Urinary bladder (tissue), 4 donors: ENCODE measurements around the gene YAP1. TPM values are rescaled to one million over a fixed set of nuclear protein-coding genes. Genes with fewer than 3 reads are reported as not detected.

Source experiments
- DNase-seq: peaks from one replicate; pipeline ENCODE4 v3.0.0-alpha.2; 2015; ENCODE audit errors: extremely low spot score
- H3K27ac ChIP-seq: one replicate; pipeline ENCODE4 v1.5.1; 2013; ENCODE audit warnings: low read depth, mild to moderate bottlenecking, moderate library complexity
- H3K36me3 ChIP-seq: one replicate; pipeline ENCODE4 v1.6.1; 2013; ENCODE audit warnings: mild to moderate bottlenecking, moderate library complexity; ENCODE audit not compliant: insufficient read depth
- H3K4me1 ChIP-seq: one replicate; pipeline ENCODE4 v1.6.1; 2013; ENCODE audit warnings: mild to moderate bottlenecking, moderate library complexity; ENCODE audit not compliant: insufficient read depth
- H3K4me3 ChIP-seq: one replicate; pipeline ENCODE4 v1.5.1; 2013; ENCODE audit warnings: low read depth, low read length
- WGBS: extraction: QIAGEN DNeasy Blood & Tissue Kit; methylation state at CpG from one replicate; pipeline ENCODE4 v1.1.7; 2013; 5-methylcytosine and 5-hydroxymethylcytosine counted together
- polyA plus RNA-seq: library from polyadenylated mRNA; stranded (reverse); fragments of 200-250 nt; gene quantifications from one replicate; pipeline ENCODE4 v1.2.3, GENCODE V29; 2013
- total RNA-seq: library from RNA; depleted of rRNA; stranded (reverse); fragments of >200 nt; gene quantifications from one replicate; pipeline ENCODE4 v1.2.3, GENCODE V29; 2014
- donor health status: healthy with polysubstance abuse.
- donor health status: healthy.

Gene YAP1
- total RNA-seq (129 TPM), polyA plus RNA-seq (112 TPM)

DNA sequence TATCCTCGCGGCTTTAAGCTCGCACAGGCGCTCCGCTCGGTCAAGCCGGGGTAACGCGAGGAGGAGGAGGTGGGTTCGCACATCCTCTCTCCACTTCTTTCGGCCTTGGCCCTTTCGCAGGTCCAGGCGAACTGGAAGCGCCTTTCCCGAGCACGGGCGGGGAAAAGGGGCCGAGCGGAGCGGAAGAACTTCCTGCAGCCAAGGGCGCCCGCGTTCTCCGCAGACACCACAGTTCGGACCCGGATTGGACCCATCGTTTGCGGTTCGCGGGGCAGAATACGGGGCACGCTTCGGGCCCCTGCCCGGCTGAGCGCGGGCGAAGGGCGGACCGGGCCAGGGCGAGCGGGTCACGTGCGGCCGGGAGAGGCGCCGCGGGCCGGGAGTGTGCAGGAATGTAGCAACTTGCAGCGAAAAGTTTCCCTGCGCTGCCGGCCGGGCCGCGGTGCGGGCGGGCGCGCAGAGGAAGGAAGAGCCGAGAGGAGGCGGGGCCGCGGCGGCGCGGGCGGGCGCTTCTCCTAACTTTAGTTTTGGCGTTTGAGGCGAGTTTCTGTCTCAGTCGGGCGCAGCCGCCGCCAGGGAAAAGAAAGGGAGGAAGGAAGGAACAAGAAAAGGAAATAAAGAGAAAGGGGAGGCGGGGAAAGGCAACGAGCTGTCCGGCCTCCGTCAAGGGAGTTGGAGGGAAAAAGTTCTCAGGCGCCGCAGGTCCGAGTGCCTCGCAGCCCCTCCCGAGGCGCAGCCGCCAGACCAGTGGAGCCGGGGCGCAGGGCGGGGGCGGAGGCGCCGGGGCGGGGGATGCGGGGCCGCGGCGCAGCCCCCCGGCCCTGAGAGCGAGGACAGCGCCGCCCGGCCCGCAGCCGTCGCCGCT, at the start of gene YAP1:
Gene YAP1, plus strand, starts transcription at position 552 of the 865 bp plus-strand sequence. CDS start 402 bp downstream, outside the sequence.
- peak; percentile 74 for DNase-seq
- Histone ChIP-seq H3K4me1 (no peaks in the 10 kb centered on the region), H3K27ac (peak within 1 kb of the TSS; percentile 99), H3K4me3 (peak within 1 kb of the TSS; percentile 77), H3K36me3 (no peaks in the 10 kb centered on the region)
- WGBS: under 1% methylated on average over 104 of the region's 104 CpGs

DNA sequence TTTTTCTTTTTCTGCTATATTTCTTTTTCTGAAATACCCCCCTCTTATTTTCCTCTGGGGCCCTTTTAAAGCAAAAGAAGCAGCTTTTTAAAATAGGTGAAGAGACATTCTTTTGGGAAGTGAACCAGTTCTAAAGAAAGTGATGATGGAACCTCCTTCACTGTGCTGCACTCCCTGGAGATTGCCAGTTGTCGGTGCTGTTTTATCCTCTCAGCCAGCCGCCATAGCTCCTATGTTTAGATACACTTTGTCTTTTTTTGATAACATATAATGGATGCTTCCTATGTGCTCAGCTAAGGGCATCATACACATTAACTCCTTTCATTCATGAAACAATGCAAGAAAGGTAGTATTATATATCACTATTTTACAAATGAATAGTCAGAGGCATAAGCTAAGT, 49.0 kb upstream of the YAP1 start:
- H3K4me3 ChIP-seq: no peak overlapping the region
- no peak overlapping the region for H3K27ac ChIP-seq
- WGBS: 47% methylated on average over 2 of the region's 2 CpGs
- H3K36me3 ChIP-seq: no peaks in the 10 kb centered on the region
- H3K4me1 ChIP-seq: no peaks in the 10 kb centered on the region
- DNase-seq: no peak

DNA sequence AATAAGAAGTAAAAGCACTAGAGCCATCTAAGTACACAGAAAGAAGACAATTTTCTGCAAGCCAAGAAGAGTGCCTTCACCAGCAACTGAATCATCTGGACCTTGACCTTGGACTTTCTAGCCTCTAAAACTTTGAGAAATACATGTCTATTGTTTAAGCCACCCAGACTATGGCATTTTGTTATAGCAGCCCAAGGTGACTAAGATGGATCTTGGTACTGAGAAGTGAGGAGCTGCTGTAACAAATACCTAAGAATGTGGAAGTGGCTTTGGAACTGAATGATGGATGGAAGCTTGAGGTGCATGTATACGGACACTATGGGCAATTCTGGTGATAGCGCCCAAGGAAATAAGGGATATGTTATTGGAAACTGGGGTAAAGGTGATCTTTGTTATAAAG, 48.1 kb upstream of the YAP1 start:
- DNase-seq: no peak
- Histone ChIP-seq H3K4me1 (no peaks in the 10 kb centered on the region), H3K27ac (no peak overlapping the region), H3K4me3 (no peak overlapping the region), H3K36me3 (no peaks in the 10 kb centered on the region)
- WGBS: 96% methylated on average over 2 of the region's 2 CpGs

DNA sequence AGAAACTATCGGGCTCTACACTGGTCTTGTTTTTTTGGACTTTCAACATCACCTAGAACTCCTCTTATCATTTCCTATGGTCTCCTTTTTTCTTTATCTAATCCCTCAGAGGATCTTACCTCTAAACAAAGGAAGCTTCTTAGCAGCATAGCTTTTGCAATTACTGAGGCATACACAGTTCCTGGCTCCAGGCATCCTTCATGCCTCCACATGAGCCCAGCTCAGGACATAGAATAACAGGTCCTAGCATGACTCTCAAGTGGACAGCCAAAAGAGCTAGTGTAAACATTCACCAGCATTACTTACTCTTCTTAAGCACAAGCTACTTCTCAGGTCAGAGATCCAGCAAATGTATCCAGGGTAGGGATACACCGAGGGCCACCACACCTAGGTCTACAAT, 45.9 kb upstream of the YAP1 start:
- H3K4me1 ChIP-seq: no peaks in the 10 kb centered on the region
- H3K4me3 ChIP-seq: no peak overlapping the region
- 90% methylated on average over 2 of the region's 2 CpGs for WGBS
- H3K27ac ChIP-seq: no peak overlapping the region
- no peaks in the 10 kb centered on the region for H3K36me3 ChIP-seq
- no peak for DNase-seq

DNA sequence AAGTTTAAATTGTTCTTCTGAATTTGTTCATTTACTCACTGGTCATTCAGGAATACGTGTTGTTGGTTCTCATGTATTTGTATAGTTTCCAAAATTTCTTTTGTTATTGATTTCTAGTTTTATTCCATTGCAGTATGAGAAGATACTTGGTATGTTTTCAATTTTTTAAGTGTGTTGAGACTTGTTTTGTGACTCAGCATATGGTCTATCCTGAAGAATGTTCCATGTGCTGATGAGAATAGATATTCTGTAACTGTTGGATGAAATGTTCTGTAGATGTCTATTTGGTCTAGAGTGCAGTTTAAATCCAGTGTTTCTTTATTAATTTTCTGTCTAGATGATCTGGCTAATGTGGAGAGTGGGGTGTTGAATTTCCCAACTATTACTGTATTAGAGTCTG, 39.5 kb upstream of the YAP1 start:
- no peaks in the 10 kb centered on the region for H3K4me1 ChIP-seq
- WGBS: 0% methylated on average over 1 of the region's 1 CpG

DNA sequence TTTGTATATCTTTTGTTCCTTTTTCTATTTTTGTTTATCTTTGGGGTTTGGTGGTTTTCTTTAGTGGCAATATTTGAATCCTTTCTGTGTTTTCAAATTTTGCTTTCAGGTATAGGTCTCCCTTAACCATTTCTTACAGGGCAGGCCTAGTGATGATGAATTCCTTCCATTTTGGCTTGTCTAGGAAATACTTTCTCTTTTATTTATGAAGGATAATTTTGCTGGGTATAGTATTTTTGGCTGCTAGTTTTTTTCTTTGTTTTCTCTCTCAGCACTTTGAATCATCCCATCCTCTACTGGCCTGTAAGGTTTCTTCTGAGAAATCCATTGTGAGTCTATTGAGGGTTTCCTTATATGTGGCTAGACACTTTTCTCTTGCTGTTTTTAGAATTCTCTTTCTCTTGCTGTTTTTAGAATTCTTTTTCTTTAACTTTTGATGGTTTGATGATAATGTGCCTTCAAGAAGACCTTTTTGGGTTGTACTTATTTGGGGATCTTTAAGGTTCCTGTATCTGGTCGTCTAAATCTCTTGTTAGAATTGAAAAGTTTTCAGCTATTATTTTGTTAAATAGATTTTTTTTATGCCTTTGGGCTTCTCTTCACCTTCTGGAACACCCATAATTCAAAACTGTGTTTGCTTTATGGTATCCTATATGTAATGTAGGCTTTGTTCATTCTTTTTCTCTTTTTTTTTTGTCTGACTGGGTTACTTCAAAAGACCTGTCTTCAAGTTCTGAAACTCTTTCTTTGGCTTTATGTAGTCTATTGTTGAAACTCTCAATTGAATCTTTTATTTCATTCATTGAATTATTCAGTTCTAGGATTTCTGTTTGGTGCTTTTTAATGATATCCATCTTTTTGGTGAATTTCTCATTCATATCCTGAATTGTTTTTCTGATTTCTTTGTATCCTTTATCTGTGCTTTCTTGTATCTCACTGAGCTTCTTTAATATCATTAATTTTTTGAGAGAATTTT, 38.5 kb upstream of the YAP1 start:
- 80% methylated on average over 1 of the region's 1 CpG for WGBS
- DNase-seq: no peak

More for the DNA sequence above, 39.5 kb upstream of the YAP1 start:
- H3K36me3 ChIP-seq: no peaks in the 10 kb centered on the region
- H3K27ac ChIP-seq: no peak overlapping the region
- no peak for DNase-seq
- no peak overlapping the region for H3K4me3 ChIP-seq

DNA sequence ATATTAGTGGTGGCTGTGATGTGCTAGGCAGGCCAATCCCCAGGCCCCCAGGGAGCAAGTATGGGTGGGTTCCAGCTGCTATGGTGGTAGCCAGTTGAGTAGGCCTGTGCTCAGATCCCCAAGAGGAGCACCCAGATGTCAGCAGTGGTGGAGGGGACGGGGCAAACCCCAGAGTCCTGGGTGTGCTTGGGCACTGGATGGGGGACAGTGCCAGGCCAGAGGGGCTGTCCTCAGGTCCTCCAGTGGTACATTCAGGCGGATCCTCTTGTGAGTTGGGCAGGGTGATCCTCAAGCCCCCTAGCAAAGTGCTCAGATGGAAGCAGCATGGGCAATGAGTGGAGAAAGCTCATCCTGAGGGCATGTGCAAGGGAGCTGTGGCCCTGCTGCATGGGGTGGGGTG, 37.0 kb upstream of the YAP1 start:
- Histone ChIP-seq H3K36me3 (no peaks in the 10 kb centered on the region), H3K27ac (no peak overlapping the region), H3K4me1 (no peaks in the 10 kb centered on the region), H3K4me3 (no peak overlapping the region)
- no peak for DNase-seq
- WGBS: 98% methylated on average over 2 of the region's 2 CpGs

More for the DNA sequence above, 38.5 kb upstream of the YAP1 start:
- Histone ChIP-seq H3K4me3 (no peak overlapping the region), H3K4me1 (no peaks in the 10 kb centered on the region), H3K27ac (no peak overlapping the region), H3K36me3 (no peaks in the 10 kb centered on the region)

DNA sequence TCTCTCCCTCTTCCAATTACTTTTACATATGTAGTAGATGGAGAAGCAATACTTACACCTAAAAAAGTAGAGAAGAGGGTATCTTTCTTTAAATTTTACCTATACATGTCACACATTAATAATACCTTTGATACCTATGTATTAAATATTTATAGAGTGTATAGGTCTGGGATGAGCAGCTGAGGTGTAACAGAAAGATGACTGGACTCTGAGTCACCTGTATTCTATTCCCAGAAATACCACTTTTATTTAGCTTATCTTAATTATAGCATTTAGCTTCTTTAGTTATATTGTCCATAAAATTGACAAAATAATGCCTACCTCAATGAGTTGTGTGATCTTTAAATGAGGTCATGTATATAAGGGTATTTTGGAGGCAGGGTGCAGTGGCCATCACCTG, 30.6 kb upstream of the YAP1 start:
- no peak for DNase-seq
- Histone ChIP-seq H3K36me3 (no peaks in the 10 kb centered on the region), H3K4me3 (no peak overlapping the region), H3K27ac (no peak overlapping the region), H3K4me1 (no peaks in the 10 kb centered on the region)

DNA sequence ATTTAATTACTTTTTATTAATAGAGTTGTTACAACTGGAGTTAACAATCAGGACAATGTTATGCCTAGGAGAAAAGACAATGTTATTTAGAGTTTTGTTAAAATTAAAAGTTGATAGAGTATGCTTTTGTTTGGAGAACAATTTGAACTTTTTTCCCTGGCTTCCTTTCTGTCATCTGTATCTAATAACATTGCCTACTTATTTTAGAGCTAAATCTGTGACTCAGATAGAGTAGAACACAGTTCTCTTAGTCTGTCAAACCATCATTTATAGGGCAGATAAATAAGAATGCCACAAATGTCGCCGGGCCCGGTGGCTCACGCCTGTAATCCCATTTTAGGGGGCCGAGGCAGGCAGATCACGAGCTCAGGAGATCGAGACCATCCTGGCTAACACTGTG, 28.9 kb upstream of the YAP1 start:
- H3K4me1 ChIP-seq: no peaks in the 10 kb centered on the region
- no peak overlapping the region for H3K4me3 ChIP-seq
- H3K27ac ChIP-seq: no peak overlapping the region
- no peaks in the 10 kb centered on the region for H3K36me3 ChIP-seq
- no peak for DNase-seq
- WGBS: 81% methylated on average over 7 of the region's 7 CpGs

DNA sequence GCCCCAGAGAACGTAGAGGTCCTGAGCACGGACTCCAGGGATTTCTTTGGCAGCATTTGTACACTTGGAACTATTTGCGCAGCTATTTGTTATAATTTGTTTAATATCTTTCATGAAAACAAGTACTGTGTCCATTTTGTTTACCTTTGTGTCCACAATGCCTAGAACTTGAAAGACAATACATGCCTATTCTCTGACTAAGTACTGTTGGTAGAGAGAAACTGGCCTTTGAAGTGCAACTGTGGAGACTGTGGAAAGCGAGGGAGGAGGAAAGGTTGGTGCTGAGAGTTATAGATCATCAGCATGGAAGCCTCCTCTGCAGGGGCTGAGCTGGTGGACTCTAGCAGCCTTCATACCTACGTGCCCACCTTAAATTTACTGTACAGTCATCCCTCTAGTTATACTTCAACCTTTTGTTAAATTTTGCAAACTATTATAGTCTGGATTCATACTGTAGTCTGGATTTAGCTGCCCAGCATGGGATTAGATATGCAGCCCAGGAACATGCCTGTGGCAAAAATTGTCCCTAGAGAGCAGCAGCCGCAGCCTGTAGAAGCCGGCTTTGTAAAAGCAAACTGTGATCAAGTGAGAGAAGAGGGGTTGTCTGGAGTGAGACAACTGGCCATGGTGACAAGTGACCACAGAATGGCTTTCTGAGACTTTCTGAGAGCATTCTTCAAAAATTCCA, 24.2 kb upstream of the YAP1 start:
- H3K4me1 ChIP-seq: no peaks in the 10 kb centered on the region
- WGBS: 86% methylated on average over 7 of the region's 7 CpGs
- no peak overlapping the region for H3K27ac ChIP-seq
- no peak overlapping the region for H3K4me3 ChIP-seq
- DNase-seq: no peak
- H3K36me3 ChIP-seq: no peaks in the 10 kb centered on the region

DNA sequence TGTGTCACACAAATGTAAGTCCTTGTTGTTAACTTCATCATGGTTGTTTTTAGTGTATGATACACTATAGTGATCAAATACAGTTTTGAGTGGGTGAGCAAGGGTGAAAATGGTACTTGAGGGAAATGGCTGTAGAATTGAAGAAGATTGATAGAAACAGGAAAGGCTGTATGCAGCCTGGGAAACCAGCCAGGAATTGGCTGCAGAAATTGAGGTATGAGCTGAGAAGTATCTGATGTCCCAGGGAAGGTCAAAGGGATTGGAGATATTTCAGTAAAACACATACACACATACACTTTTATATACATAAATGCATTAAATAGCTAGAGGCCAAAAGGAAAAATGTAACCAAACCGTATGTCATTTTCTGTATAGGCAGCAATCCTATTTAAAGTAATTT, 13.1 kb upstream of the YAP1 start:
- Histone ChIP-seq H3K36me3 (no peaks in the 10 kb centered on the region), H3K27ac (no peak overlapping the region), H3K4me3 (no peak overlapping the region), H3K4me1 (no peaks in the 10 kb centered on the region)
- 93% methylated on average over 1 of the region's 1 CpG for WGBS
- DNase-seq: no peak

DNA sequence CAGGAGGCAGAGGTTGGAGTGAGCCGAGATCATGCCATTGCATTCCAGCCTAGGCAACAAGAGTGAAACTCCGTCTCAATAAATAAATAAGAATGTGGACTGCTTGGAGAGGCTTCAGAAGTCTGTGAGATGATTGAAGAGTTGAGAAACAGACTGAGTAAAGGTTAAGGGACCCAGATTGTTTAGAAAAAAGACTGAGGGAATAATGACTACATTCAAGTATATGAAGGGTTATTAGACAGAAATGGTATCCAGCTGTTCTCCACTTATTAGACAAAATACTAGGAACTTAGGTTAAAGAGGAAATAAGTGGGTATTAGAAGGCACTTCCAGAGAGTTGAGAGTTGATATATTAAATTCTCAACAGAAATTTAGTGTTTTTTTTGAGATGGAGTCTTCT, 10.5 kb upstream of the YAP1 start:
- DNase-seq: no peak
- Histone ChIP-seq H3K4me3 (no peak overlapping the region), H3K36me3 (no peaks in the 10 kb centered on the region), H3K4me1 (no peaks in the 10 kb centered on the region), H3K27ac (no peak overlapping the region)
- WGBS: 96% methylated on average over 2 of the region's 2 CpGs

DNA sequence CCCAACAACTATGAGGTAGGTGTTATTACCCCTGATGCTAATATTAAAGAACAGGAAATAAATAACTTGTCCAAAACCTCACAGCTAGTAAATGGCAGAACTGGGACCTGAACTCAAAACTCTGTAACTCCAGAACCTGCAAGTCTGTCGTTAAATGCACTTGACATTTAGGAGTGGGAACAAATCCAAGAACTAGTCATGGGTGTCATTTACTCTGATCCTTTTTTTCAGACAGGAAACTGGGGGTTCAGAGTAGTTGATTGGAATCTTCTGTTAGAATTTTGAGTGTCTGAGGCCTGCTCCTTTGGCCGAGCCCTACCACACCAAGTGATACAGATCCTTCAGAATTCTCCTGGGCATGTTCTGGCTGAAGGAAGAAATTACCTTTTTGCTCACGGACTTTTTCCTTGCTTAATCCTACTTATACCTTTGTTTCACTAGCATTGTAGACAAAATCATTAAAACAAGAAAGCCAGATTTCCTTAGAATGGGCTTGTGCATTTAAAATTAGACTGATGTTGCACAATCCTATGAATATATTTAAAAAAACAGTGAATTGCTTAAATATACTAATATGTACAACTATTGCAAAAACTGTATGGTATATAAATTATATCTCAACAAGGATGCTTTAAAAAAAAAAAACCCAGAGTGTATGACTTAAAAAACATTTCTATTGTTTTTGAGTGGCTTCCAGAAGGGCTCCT, 1.4 kb upstream of the YAP1 start:
- Histone ChIP-seq H3K4me3 (no peak overlapping the region), H3K27ac (no peak overlapping the region), H3K36me3 (no peaks in the 10 kb centered on the region), H3K4me1 (no peaks in the 10 kb centered on the region)
- 66% methylated on average over 3 of the region's 3 CpGs for WGBS
- no peak for DNase-seq
